Measurements from ENCODE around the gene FADS2. TPM values are rescaled to one million over a fixed set of nuclear protein-coding genes. Genes with fewer than 3 reads are reported as not detected.

The FADS2 gene
- total RNA-seq, 4 donors from 2014 or later = 17.6 to 40.0 (median 33.4) TPM

- ATAC-seq = no peak
- Histone ChIP-seq H3K27ac (no peak overlapping the region), H3K4me1 (peaks cover 0 to 19% (median 3%) of the 10 kb centered on the region in 3 donors), H3K9me3 (no peaks in the 10 kb centered on the region), H3K4me3 (no peak overlapping the region), H3K27me3 (no peaks in the 10 kb centered on the region), H3K36me3 (peaks cover 0 to 70% of the 10 kb centered on the region in 2 donors)
- TF ChIP-seq POLR2AphosphoS5 (IDR thresholded peaks at IDR 0.05) = no peak
- no peak for TF ChIP-seq POLR2A (IDR thresholded peaks at IDR 0.05)
- WGBS, 2 donors (ENCODE audit: low coverage in 1 of 2) = 83% methylated on average over 1 of the region's 3 CpGs; no CpG with 5 or more reads in 1 of the 2 donors
Measured at GRCh38 chr11:61874853-61875252, 46.8 kb downstream of the FADS2 start.

- H3K9me3 ChIP-seq = no peaks in the 10 kb centered on the region
- 87% methylated on average over 3 of the region's 14 CpGs; no CpG with 5 or more reads in 1 of the 2 donors for WGBS, 2 donors (ENCODE audit: low coverage in 1 of 2)
- TF ChIP-seq POLR2A (IDR thresholded peaks at IDR 0.05) (no peak), POLR2AphosphoS5 (IDR thresholded peaks at IDR 0.05) (no peak), EP300 (IDR thresholded peaks at IDR 0.05) (no peak), CTCF (IDR thresholded peaks at IDR 0.05) (no peak)
- H3K27ac ChIP-seq = no peak overlapping the region
- H3K4me3 ChIP-seq = no peak overlapping the region
- H3K27me3 ChIP-seq = no peaks in the 10 kb centered on the region
- H3K4me1 ChIP-seq = peaks cover 0 to 10% (median 3%) of the 10 kb centered on the region in 3 donors
- ATAC-seq = no peak
- H3K36me3 ChIP-seq = peaks cover 0 to 72% of the 10 kb centered on the region in 2 donors
Measured at GRCh38 chr11:61875698-61876097, 47.6 kb downstream of the FADS2 start.

DNA sequence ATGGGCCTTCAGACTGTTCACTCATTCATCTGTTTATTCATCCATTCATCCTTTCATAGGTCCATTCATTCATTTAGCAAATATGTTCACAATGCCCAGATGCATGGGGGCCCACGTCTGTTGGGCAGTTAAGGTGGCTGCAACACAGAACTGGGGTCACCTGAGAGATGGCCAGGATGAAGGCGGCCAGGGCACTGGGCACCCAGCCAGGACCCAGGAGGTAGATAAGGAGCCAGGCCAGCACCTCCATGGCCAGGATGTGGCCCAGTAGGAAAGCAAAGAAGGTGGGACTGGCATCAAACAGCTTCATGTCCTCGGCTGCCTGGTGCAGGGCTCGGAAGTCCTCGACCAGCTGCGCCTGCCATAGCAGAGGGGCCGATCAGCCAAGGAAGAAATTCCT, 51.1 kb downstream of the FADS2 start:
- Histone ChIP-seq H3K36me3 (peaks cover 0 to 55% of the 10 kb centered on the region in 2 donors), H3K27ac (no peak overlapping the region), H3K4me1 (no peaks in the 10 kb centered on the region), H3K27me3 (no peaks in the 10 kb centered on the region), H3K4me3 (no peak overlapping the region), H3K9me3 (no peaks in the 10 kb centered on the region)
- no peak for TF ChIP-seq CTCF (IDR thresholded peaks at IDR 0.05)
- no peak for TF ChIP-seq POLR2AphosphoS5 (IDR thresholded peaks at IDR 0.05)
- TF ChIP-seq POLR2A (IDR thresholded peaks at IDR 0.05) = no peak
- no peak for TF ChIP-seq EP300 (IDR thresholded peaks at IDR 0.05)
- no peak for ATAC-seq
- WGBS, 2 donors (ENCODE audit: low coverage in 1 of 2) = 90 to 93% methylated on average over 2 to 3 of the region's 7 CpGs

DNA sequence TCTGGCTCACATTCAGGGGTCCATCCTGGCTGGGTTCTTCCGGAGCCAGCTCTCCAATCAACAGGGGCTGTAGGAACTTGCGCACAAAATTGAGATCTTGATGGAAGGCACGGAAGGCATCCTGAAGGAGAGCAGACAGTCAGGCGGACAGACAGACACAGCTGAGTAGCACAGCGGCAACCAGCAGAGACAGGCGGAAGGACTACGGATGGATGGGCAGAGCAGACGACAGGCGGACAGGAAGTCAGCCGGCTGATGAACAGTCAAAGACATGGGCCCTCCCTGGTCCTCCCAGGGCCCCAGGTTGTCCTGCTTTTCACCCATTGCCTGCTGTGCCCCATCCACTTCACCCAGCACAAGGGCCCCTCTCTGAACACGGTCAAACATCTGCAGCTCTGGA, 51.9 kb downstream of the FADS2 start:
- 83% methylated on average over 6 of the region's 11 CpGs; no CpG with 5 or more reads in 1 of the 2 donors for WGBS, 2 donors (ENCODE audit: low coverage in 1 of 2)

DNA sequence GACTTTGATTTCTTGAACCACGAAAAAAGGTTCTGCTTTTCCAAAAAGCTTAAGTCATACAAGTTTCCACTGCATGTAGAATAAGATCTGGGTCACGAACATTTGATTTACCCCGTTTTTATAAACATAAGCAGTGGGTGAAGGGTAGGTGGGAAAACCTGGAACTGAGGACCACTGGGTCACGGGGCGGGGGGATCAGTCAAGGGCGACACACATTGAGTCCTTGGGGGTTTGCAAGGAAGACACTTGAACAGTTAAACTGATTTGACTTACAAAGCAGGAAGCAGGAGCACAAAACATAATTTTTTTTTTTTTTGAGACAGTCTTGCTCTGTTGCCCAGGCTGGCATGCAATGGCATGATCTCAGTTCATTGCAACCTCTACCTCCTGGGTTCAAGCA, 52.4 kb downstream of the FADS2 start:
- no peaks in the 10 kb centered on the region for H3K27me3 ChIP-seq
- no peak overlapping the region for H3K4me3 ChIP-seq
- H3K36me3 ChIP-seq = peaks cover 0 to 45% of the 10 kb centered on the region in 2 donors
- no peaks in the 10 kb centered on the region for H3K9me3 ChIP-seq
- TF ChIP-seq POLR2AphosphoS5 (IDR thresholded peaks at IDR 0.05) (no peak), POLR2A (IDR thresholded peaks at IDR 0.05) (no peak), CTCF (IDR thresholded peaks at IDR 0.05) (no peak), EP300 (IDR thresholded peaks at IDR 0.05) (no peak)
- no peaks in the 10 kb centered on the region for H3K4me1 ChIP-seq
- 64 to 93% methylated on average over 2 to 6 of the region's 6 CpGs for WGBS, 2 donors (ENCODE audit: low coverage in 1 of 2)
- no peak for ATAC-seq
- no peak overlapping the region for H3K27ac ChIP-seq

More for the DNA sequence above, 51.9 kb downstream of the FADS2 start:
- H3K27me3 ChIP-seq = no peaks in the 10 kb centered on the region
- no peak overlapping the region for H3K4me3 ChIP-seq
- no peaks in the 10 kb centered on the region for H3K9me3 ChIP-seq
- ATAC-seq = no peak
- peaks cover 0 to 48% of the 10 kb centered on the region in 2 donors for H3K36me3 ChIP-seq
- no peak for TF ChIP-seq POLR2AphosphoS5 (IDR thresholded peaks at IDR 0.05)
- TF ChIP-seq EP300 (IDR thresholded peaks at IDR 0.05) = no peak
- TF ChIP-seq CTCF (IDR thresholded peaks at IDR 0.05) = no peak
- no peak for TF ChIP-seq POLR2A (IDR thresholded peaks at IDR 0.05)
- H3K4me1 ChIP-seq = no peaks in the 10 kb centered on the region
- no peak overlapping the region for H3K27ac ChIP-seq
